NCI-H187 treated with DMSO at 0.1 percent for 48 hours (cell line): Measurements from ENCODE around the gene PRDX5.

Experiments used
- DNase-seq: peaks from one replicate; lab custom pipeline; 2025; lab: John Stamatoyannopoulos, UW

The PRDX5 gene

DNA sequence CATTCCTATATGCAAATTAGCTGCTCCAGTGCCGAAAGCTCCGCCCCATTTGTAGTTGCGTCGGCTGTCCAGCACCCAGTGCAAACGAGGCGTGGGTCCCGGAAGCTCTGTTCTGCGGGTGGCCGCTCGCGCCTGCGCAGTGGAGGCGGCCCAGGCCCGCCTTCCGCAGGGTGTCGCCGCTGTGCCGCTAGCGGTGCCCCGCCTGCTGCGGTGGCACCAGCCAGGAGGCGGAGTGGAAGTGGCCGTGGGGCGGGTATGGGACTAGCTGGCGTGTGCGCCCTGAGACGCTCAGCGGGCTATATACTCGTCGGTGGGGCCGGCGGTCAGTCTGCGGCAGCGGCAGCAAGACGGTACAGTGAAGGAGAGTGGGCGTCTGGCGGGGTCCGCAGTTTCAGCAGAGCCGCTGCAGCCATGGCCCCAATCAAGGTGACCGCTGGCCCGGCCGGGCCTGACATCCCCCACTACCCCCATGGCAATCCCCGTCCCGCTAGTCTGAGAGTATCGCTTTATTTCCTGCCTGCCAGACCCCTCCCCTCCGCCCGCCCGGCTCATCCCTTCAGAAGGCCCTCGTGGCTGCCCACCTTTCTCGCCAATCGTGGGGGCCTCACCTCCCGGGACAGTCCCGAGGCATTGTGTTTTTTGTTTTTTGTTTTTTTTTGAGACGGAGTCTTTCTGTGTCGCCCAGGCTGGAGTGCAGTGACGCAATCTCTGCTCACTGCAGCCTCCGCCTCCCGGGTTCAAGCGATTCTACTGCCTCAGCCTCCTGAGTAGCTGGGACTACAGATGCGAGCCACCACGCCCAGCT lies at the start of gene PRDX5:
Gene PRDX5, plus strand, starts transcription at position 161 of the 805 bp plus-strand sequence. Its CDS starts 95 bp downstream, at position 256.
- peak; percentile 47 for DNase-seq

DNA sequence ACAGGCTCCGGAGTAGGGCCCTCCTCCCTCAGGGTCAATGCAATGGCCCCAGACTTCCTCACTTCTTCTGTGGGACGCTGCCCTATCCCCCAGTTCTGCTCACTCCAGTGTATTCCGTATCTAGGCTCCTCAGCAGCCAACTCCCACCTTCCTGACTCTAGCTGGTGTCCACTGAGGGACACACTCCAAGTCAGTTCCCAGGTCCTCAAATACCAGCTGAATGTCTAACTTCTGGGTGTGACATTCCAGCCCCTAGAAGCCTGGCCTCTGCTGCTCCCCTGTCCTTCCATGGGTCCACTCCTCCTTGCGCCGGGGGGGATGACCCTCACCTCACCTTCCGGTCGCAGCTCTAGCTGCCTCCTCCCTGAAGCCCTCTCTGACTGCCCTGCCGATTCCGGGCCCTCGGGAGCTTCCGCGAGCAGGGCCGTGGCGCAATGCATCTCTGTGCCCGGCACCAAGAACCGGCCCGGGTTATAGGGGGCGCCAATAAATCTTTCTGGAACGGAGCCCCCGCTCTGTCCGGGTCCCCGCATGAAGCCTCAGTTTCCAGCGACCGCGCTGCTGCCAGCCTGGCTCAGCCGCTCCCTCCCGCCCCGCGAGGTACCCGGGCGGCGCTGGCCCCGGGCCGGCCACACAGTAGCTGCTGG lies 48.9 kb upstream of the PRDX5 start:
- DNase-seq, result no peak

DNA sequence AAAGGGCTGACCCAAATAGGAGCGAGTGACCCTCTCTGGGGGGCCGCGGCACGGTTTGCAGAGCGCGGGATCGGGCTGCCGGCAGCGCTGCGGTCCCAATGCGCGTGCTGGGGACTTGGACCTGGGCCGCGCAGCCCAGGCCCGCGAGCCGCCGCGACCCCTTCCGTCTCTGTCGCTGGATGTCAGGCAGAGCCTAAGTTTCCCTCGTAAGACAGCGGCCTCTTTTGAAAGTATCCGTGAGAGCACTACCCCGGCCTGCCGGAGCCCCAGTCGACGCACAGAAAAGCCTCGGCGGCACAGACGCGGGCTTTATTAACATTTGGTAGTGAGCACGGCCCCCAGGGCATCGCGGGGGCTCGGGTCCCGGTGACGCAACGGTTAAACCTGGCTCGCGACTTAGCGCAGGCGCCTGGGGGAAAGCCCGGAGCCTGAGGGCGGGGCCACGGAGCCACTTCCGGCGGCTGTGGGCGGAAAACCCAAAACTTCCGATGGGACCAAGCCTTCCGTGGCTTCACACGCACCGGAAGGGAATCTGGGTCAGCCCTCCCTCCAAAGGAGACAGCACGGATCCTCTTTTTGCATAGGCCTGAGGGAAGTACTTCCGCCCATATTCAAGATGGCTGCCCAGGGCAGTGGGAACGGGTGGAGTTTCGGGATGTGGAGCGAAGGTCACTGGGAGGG lies 48.2 kb upstream of the PRDX5 start:
- DNase-seq, result peak; percentile 97

DNA sequence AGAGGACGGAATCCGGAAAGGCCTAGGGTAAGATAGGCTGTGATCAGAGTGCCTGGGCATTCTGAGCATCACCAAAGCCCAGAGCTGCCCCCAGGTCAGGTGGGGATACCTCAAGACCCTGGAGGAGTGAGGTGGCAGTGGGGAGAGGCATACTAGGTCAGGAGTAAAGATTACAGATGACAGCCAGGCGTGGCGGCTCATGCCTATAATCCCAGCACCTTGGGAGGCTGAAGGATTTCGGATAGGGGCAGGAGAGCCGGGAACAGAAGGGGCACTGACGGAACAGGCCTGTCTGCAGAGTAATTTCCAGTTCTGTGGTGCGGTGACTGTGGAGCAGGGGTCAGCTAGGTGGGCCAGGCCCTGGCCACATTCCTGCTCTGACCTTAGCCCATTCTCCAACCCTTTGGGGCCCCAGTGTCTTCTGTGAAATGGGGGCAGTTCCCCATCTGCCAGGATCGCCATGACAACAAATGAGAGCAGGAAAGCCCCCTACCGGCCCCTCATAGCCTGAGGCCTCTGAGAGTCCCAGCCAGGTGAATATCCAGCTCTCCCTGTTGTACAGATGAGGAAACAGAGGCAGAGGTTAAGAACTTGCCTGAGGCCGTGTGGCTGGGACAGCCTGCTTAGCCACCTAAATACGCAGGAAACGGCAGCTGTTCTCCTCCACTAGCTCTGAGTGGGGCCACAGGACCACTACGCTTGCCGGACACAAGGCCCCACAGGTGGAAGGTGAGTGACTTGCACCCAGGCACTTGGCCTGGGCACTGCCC lies 42.7 kb upstream of the PRDX5 start:
- no peak for DNase-seq

DNA sequence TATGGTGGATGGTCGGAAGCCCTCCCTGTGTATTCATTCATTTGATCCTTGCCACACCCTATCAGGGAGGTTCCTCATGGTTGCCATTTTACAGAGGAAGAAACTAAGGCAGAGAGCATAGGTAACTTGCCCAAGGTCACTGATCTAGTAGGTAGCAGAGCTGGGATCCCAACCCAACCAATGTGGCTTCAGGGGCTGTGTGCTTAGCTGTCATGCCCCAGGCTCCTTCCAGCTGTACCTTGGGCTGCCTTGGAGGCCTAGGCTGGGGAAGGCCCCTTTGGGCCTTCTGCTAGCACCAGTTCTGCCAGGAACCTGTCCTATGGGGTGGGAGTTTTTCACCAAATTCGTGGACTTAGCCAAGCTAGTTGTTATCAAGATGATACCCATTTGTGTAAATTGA lies 42.1 kb upstream of the PRDX5 start:
- no peak for DNase-seq

DNA sequence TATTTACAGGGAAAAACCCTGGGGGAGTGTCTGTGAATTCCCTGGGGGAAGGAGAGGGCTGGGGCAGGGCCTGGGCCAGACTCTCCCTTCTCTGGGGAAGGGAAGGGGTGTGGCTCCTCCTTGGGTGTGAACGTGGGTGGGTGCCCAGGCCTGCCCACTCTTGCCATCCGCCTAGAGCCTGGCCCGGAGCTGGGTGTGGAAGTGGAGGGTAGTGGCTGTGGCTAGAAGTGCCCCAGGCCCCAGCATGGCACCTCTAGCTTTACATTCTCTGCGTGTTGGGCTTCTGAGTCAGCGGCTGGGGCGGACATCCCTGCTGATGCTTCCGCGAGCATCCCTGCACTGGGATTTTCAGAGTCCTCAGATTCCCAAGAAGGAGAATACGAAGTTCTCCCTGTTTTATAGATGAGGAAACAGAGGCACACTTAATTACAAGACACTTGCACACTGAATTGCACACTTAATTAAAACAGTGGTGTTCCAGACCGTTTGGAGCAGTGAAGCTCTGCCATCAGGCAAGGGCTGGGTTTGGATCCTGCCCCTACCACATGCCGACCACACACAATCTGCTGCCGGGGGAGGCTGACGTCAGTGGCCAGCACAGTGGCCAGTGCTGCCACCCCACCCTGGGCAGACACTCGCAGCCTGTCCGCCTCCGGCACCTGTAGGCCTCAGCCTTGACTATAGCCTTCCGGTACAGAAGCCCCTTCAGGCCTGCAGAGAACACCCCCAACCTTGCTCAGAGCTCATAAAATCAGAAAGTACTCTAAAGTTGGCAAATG lies 41.1 kb upstream of the PRDX5 start:
- DNase-seq, result no peak

DNA sequence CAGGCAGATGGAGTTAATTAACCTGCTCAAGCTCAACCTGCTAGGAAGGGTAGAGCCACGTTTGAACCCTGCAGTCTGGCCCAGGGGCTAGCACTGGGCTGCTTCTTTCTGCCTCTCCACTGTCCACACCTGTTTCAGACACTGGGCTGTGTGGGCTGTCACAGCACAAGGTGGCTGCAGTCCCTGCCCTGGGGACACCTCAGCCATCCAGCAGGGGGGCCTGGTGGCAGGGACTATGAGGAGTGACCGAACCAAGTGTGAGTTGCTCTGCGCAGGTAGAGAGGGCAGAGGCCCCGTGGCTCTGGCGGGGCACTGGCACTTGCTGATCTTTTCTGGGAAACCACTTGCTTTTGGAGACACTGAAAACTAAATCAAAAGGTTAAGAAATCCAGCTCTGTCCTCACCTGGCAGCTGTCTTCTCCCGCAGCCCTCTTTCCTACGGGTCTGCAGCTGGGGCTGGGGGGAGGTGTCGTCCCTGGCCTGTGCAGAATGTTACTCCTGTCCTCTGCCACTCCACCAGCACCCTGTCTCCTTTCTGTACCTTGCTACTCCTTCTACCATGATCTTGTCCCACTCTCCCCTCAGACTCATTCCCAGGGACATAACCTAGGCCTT lies 39.2 kb upstream of the PRDX5 start:
- DNase-seq, result no peak

DNA sequence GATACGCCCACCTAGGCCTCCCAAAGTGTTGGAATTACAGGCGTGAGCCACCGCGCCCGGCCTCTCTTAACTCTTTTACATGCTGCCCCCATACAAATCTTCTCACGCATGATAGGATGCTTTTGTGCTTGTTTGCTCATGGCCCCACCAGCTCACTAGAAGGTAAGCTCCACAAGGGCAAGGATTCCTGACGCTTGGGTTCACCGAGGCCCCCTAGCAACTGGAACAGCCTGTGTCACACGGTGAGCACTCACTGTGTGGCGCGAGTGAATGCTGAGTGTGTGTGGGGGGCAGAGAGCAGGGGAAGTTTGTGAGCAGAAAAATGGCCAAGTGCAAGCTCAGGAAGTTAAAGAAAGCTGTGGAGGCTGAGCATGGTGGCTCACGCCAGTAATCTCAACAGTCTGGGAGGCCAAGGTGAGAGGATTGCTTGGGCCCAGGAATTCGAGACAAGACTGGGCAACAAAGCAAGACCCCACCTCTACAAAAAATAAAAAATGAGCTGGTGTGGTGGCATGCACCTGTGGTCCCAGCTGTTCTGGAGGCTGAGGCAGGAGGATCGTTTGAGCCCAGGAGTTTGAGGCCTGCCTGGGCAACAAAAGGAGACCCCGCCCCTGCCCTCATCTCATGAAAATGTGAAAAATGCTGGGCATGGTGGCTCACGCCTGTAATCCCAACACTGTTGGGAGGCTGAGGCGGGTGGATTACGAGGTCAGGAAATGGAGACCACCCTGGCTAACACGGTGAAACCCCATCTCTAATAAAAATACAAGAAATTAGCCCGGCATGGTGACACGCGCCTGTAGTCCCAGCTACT lies 35.8 kb upstream of the PRDX5 start:
- DNase-seq, result no peak

DNA sequence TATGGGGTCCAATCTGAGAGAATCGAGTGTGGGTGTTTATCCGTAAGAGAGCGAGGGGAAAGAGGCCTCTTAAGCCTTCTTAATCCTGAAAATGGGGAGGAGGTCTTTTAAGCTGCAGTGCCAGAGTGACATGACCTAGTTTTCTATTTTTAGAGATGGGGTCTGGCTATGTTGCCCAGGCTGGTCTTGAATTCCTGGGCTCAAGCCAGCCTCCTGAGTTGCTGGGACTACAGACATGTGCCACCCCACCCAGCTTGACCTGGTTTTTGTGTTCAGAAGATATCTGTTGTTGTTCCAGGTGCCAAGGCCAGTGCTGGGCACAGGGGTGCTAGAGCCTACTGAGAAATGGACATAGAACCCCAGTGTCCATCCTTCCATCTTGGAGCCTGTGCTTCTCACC lies 34.8 kb upstream of the PRDX5 start:
- DNase-seq, result no peak

DNA sequence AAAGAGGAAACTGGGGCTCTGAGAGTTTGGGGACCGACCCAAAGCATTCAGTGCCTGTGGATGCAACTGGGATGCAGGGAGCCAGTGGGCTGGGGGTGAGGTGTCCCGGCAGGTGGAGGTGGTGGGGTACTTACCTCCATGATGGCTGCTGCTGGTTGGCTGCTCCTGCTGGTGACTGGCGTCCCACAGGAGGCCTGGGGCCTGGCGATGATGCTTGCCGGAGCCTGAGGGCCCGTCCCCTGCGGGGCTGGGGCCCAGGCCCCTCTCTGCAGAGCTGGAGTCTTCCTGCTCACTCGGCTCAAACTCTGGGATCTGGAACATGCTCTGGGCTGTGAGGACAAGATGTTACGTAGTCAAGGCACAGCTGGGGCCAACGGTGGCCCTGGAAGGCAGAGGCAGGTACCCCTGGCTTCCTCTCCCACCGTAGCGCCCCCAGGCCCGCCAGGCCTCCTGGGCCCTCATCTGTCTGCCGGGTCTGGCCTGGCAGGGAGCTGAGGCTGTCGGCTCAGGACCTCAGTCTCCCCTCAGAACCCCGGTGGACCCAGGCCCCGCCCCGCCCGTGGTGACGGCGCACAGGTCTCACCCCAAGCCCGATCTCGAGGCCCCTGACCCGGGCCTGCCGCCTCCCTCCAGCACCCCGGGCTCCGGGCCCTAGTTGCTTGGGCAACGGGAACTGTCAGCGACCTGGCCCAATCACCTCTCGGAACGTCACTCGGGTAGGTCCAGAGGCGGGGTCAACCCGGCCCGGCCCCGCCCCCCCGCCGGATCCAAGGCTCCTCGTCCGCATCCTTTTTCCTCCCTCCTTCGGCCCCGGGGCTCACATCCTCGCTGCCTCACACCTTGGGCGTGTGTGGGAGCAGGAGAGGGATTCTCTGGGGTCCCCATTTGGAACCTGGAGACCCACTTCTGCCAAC lies 33.6 kb upstream of the PRDX5 start, which contains the start of gene BAD:
Gene BAD, minus strand, starts transcription at position 618 of the 914 bp plus-strand sequence. Its CDS starts 297 bp downstream, at position 321.
- DNase-seq, result peak; percentile 78

DNA sequence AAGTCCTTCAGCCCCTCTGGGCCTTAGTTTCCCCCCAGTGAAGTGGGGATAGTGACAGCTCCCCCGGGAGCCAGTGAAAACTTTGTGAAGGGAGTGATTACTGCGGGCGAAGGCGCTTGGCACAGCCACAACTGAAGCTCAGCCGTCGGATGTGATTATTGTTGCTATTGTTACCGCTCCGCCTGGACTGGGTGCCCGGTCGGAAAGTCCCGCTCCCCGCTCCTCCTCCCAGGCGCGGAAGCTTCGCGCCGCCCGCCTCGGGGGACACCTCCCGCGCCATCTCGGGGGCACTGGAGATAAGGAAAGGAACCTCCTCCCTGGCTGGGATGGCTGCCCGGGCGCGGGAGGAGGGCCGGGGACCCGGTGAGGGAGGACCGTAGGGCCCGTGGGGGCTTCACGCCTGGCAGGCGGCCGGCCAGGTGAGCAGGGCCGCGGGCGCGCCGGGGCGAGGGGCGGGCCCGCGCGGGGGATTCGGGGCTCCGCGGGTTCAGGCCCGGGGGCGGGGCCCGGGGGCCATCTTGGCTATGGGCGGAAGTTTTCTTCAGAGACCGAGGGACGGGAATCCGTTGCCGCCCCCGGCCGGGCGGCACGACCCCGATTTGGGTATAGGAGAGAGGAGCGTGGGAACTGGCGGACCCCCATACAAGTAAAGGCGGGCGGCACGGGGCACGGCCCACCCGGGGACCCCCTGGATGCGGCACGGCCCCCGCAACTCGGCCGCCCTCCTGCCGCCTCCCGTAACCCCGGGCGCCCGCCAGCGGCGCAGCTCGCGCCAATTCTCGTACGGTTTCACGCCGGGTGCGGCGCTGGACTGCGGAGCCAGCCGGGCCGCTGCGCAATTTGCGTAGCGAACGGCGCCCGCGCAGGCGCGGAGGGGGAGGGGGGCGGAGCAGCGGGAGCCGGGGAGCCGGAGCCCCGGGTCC lies 32.7 kb upstream of the PRDX5 start, which contains the start of gene GPR137:
Gene GPR137, plus strand, starts transcription at position 887 of the 923 bp plus-strand sequence. CDS start 677 bp downstream, outside the sequence.
- DNase-seq, result no peak

DNA sequence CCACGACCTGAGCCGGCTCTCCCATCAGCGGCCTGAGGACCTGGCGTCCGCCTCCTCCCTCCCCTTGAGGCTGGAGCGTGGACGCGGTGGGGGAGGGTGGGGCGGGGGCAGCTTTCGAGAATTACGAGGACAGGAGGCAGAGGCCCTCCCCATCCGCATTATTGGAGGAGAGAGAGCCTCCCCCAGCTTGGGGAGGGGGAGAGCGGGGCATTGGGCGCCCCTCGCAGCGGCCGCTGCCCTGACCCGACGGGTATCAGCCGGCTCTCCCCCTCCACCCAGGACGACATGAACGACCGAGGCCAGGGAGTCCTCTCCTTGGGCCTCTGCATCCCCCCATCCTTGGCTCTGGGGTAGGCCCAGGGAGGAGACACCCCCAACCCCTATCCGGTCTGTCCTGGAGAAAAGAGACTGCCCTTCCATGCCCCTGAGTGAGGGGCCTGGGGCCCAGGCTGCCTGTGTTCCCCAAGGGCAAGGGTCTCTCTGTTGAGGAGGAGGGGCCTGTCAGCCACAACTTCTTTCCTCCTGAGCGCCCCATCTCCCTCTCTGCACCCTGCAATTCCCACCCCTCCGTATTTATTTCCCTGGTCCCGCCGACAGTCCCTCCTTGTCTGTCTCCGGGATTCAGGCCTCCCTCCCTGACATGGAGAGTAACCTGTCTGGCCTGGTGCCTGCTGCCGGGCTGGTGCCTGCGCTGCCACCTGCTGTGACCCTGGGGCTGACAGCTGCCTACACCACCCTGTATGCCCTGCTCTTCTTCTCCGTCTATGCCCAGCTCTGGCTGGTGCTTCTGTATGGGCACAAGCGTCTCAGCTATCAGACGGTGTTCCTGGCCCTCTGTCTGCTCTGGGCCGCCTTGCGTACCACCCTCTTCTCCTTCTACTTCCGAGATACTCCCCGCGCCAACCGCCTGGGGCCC lies 31.8 kb upstream of the PRDX5 start:
- no peak for DNase-seq

DNA sequence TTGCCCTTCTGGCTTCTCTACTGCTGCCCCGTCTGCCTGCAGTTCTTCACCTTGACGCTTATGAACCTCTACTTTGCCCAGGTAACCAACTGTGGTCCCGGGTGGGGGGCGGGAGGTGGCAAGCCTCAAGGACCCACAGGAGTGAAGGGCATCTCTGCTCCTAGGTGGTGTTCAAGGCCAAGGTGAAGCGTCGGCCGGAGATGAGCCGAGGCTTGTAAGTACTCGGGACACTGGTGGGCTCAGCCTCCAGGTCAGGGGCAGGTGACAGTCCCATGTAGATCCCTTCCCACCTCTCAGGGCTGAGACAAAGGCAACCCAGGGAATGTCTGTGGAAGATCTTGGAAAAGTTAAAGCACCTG lies 31.1 kb upstream of the PRDX5 start:
- DNase-seq, result no peak

DNA sequence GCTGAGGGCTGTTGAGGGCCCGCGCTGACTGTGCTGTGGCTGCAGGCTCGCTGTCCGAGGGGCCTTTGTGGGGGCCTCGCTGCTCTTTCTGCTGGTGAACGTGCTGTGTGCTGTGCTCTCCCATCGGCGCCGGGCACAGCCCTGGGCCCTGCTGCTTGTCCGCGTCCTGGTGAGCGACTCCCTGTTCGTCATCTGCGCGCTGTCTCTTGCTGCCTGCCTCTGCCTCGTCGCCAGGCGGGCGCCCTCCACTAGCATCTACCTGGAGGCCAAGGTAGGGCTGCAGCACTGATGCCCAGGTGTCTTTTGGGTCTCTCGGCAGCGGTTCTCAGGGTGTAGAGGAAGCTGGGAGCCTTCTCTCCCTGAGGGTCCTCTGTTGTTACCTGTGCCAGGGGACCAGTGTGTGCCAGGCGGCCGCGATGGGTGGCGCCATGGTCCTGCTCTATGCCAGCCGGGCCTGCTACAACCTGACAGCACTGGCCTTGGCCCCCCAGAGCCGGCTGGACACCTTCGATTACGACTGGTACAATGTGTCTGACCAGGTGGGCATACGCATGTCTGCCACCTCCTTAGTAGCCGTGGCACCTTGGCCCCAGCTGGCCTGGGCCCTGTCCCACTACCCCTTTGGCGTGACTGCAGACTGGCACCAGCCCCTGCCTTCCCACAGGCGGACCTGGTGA lies 30.1 kb upstream of the PRDX5 start:
- DNase-seq, result no peak

DNA sequence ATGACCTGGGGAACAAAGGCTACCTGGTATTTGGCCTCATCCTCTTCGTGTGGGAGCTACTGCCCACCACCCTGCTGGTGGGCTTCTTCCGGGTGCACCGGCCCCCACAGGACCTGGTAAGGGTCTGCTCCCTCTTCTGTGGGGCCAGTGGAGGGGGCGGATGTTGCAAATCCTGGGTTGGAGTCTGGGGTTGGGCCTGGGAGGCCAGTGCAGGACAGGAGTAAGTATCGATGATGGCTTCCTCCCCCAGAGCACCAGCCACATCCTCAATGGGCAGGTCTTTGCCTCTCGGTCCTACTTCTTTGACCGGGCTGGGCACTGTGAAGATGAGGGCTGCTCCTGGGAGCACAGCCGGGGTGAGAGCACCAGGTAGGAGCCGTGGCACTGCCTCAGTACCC lies 29.6 kb upstream of the PRDX5 start:
- DNase-seq, result no peak

DNA sequence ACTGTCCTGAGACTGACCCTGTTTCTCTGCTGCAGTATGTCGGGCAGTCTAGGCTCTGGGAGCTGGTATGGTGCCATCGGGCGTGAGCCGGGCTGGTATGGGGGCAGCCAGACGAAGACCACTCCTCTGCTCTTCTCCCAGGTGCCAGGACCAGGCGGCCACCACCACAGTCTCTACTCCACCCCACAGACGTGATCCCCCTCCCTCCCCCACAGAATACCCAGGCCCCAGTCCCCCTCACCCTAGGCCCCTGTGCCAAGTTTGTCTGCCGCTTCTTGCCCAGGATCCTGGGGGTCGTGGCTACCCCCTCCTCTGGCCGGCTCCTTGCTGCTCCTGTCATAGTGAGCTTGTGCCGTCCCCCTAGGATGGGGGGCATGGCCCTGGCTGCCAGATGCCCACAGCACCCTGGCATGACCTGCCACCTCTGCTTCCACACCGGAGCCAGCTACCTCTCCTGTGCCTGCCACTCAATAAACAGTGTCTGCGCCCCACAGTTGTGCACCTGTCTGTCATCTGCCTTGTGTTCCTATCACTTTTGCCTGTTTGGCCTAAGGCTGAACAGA lies 28.8 kb upstream of the PRDX5 start:
- DNase-seq, result no peak
